GM12878 (cell line): ENCODE measurements around the gene CCDC88A.

Source experiments
- BACH1 ChIP-seq: fragments of 450-650 bp; IDR thresholded peaks from 2 replicates; pipeline ENCODE4 v1.6.1; 2017; ENCODE audit warnings: mild to moderate bottlenecking, borderline replicate concordance
- CBX5 ChIP-seq: sonication (generic); IDR thresholded peaks from 2 replicates; pipeline ENCODE4 v1.6.1; 2016; ENCODE audit warnings: low read depth, moderate library complexity, mild to moderate bottlenecking, inconsistent platforms
- CHD2 ChIP-seq: IDR thresholded peaks from 2 replicates; pipeline ENCODE4 v1.6.1; 2011; ENCODE audit warnings: low read depth, low read length, improper control_type of control experiment, borderline replicate concordance
- CHD4 ChIP-seq: fragments of 200-600 bp; sonication (generic); IDR thresholded peaks from 2 replicates; pipeline ENCODE4 v1.6.1; 2016; ENCODE audit warnings: mild to moderate bottlenecking
- CREM ChIP-seq: IDR thresholded peaks from 2 replicates; pipeline ENCODE4 v1.6.1; 2014; ENCODE audit warnings: antibody characterized with exemption, low read depth
- CTCF ChIP-seq, 3 experiments: IDR thresholded peaks in 2 of 3; conservative IDR thresholded peaks in 1 of 3; 2 replicates each; pipeline ENCODE4 v1.5.1; 2011; ENCODE audit warnings: low read depth in 3 of 3, low read length in 3 of 3, mild to moderate bottlenecking in 3 of 3, control low read depth in 2 of 3, moderate library complexity in 2 of 3, inconsistent platforms in 1 of 3, mixed read lengths in 1 of 3; ENCODE audit not compliant: control insufficient read depth in 2 of 3, insufficient read depth in 1 of 3; ENCODE audit errors: extremely low read depth in 1 of 3
- EZH2 ChIP-seq: IDR thresholded peaks from 2 replicates; pipeline ENCODE4 v1.6.1; 2012; ENCODE audit warnings: low read depth, mild to moderate bottlenecking, control low read depth, inconsistent platforms, low read length, borderline replicate concordance; ENCODE audit not compliant: control insufficient read depth
- GATAD2B ChIP-seq: fragments of 450-650 bp; conservative IDR thresholded peaks from 2 replicates; pipeline ENCODE4 v1.6.1; 2017; ENCODE audit warnings: low read depth, mild to moderate bottlenecking, moderate library complexity
- MAX ChIP-seq: IDR thresholded peaks from 2 replicates; pipeline ENCODE4 v1.6.1; 2012; ENCODE audit warnings: low read depth, low read length, improper control_type of control experiment
- NFIC ChIP-seq: IDR thresholded peaks from 2 replicates; pipeline ENCODE4 v1.6.1; 2012; ENCODE audit warnings: low read depth, mild to moderate bottlenecking, inconsistent platforms, low read length, moderate library complexity
- POLR2A ChIP-seq: IDR thresholded peaks from 2 replicates; pipeline ENCODE4 v1.6.1; 2011; ENCODE audit warnings: low read depth, mild to moderate bottlenecking, low read length
- SRF ChIP-seq, 2 experiments: IDR thresholded peaks; 2 replicates each; pipeline ENCODE4 v1.6.1; 2011; ENCODE audit warnings: low read depth in 2 of 2, low read length in 2 of 2, mild to moderate bottlenecking in 1 of 2, moderate library complexity in 1 of 2
- USF2 ChIP-seq: IDR thresholded peaks from 2 replicates; pipeline ENCODE4 v1.6.1; 2011; ENCODE audit warnings: low read depth, low read length, improper control_type of control experiment, borderline replicate concordance
- ZNF217 ChIP-seq: fragments of 450-650 bp; IDR thresholded peaks from 2 replicates; pipeline ENCODE4 v1.6.1; 2017; ENCODE audit warnings: antibody characterized with exemption, mild to moderate bottlenecking

- no peak for TF ChIP-seq EZH2
- no peak for TF ChIP-seq CTCF (IDR thresholded peaks at IDR 0.05 in 2 of 3, conservative IDR thresholded peaks at IDR 0.05 in 1 of 3; ENCODE audit: control insufficient read depth in 2 of 3, extremely low read depth in 1 of 3, insufficient read depth in 1 of 3, low read depth in 3 of 3, low read length in 3 of 3)
- no peak for TF ChIP-seq BACH1
- no peak for TF ChIP-seq CHD4
- TF ChIP-seq NFIC, result no peak
- no peak for TF ChIP-seq ZNF217
- TF ChIP-seq USF2, result no peak
- no peak for TF ChIP-seq CBX5
- no peak for TF ChIP-seq GATAD2B
- no peak for TF ChIP-seq MAX
- no peak for TF ChIP-seq CREM
- no peak for TF ChIP-seq SRF (IDR thresholded peaks at IDR 0.05; ENCODE audit: low read depth in 2 of 2, low read length in 2 of 2)
- TF ChIP-seq CHD2, result no peak
- no peak for TF ChIP-seq POLR2A
Measured at GRCh38 chr2:55269645-55269990, 150.0 kb downstream of the CCDC88A start.
